ENCODE results near the gene SIN3A. TPM values are rescaled to one million over a fixed set of nuclear protein-coding genes. Genes with fewer than 3 reads are reported as not detected.

SIN3A gene
- total and polyA plus RNA-seq, 2 of the 8 experiments (the other 6 are each of a cell fraction or from before 2014, with no cell fraction given), result 69.5 to 109 TPM

GRCh38 chr15:75353604-75354003, 97.9 kb downstream of the SIN3A start (continued):
- no peak for TF ChIP-seq CEBPB (IDR thresholded peaks at IDR 0.05; ENCODE audit: low read depth, low read length)
- no peak for TF ChIP-seq SIRT6 (IDR thresholded peaks at IDR 0.05; ENCODE audit: low read length)
- TF ChIP-seq CTBP2 (IDR thresholded peaks at IDR 0.05; ENCODE audit: borderline replicate concordance, insufficient read depth, insufficient read length, low read length), result no peak
- no peak for TF ChIP-seq TEAD4 (IDR thresholded peaks at IDR 0.05; ENCODE audit: low read depth, low read length)
- TF ChIP-seq SIN3A (conservative IDR thresholded peaks at IDR 0.05 in 1 of 2, IDR thresholded peaks at IDR 0.05 in 1 of 2; ENCODE audit: low read depth in 1 of 2, low read length in 2 of 2), result no peak

Measured in H1 (cell line).